HepG2 (cell line): ENCODE results near the gene MAP3K2. TPM values are rescaled to one million over a fixed set of nuclear protein-coding genes. Genes with fewer than 3 reads are reported as not detected.

Experiments
- ESRRA ChIP-seq: sonication (generic); formaldehyde crosslinking; IDR thresholded peaks from 2 replicates; pipeline ENCODE4 v1.5.1; 2020; ENCODE audit warnings: mild to moderate bottlenecking, low read depth, missing genetic modification reagents
- HNRNPUL1 ChIP-seq: fragments of 200-400 bp; formaldehyde crosslinking; IDR thresholded peaks from 2 replicates; pipeline ENCODE4 v1.6.1; 2017; ENCODE audit warnings: low read depth, mild to moderate bottlenecking, low read length, moderate library complexity
- PPARG ChIP-seq: conservative IDR thresholded peaks from 2 replicates; pipeline ENCODE4 v1.6.1; 2016; ENCODE audit warnings: missing biosample characterization, missing genetic modification reagents
- RAD21 ChIP-seq: fragments of 450-650 bp; formaldehyde crosslinking; IDR thresholded peaks from 2 replicates; pipeline ENCODE4 v1.5.0; 2020; ENCODE audit warnings: mild to moderate bottlenecking
- THYN1 ChIP-seq: sonication (generic); formaldehyde crosslinking; IDR thresholded peaks from 2 replicates; pipeline ENCODE4 v1.8.1; 2023; ENCODE audit warnings: low read depth, mild to moderate bottlenecking, moderate library complexity, missing genetic modification reagents, borderline replicate concordance
- TSC22D2 ChIP-seq: sonication (generic); formaldehyde crosslinking; IDR thresholded peaks from 2 replicates; pipeline ENCODE4 v1.5.1; 2020; ENCODE audit warnings: missing genetic modification reagents, mild to moderate bottlenecking, borderline replicate concordance
- ZNF224 ChIP-seq: sonication (generic); formaldehyde crosslinking; IDR thresholded peaks from 2 replicates; pipeline ENCODE4 v1.5.0; 2020; ENCODE audit warnings: mild to moderate bottlenecking, missing genetic modification reagents
- ZNF333 ChIP-seq: sonication (generic); formaldehyde crosslinking; IDR thresholded peaks from 2 replicates; pipeline ENCODE4 v1.4.0; 2020; ENCODE audit warnings: mild to moderate bottlenecking, missing genetic modification reagents, borderline replicate concordance
- ZNF431 ChIP-seq: sonication (generic); formaldehyde crosslinking; IDR thresholded peaks from 2 replicates; pipeline ENCODE4 v1.9.0; 2022; ENCODE audit warnings: missing genetic modification reagents, low read depth, mild to moderate bottlenecking, borderline replicate concordance
- ZNF570 ChIP-seq: sonication (generic); formaldehyde crosslinking; IDR thresholded peaks from 2 replicates; pipeline ENCODE4 v1.4.0; 2020; ENCODE audit warnings: mild to moderate bottlenecking, missing genetic modification reagents, borderline replicate concordance
- ZNF619 ChIP-seq: sonication (generic); formaldehyde crosslinking; IDR thresholded peaks from 2 replicates; pipeline ENCODE4 v1.4.0; 2020; ENCODE audit warnings: mild to moderate bottlenecking, missing genetic modification reagents
- polyA plus RNA-seq, 8 experiments: library from polyadenylated mRNA; depleted of rRNA in 3 of 8; stranded (reverse) in 7 of 8; unstranded in 1 of 8; fragments of >200 nt; fragmentation: Illumina TruSeq in 4 of 8; extraction: Trizol in 4 of 8; gene quantifications; 2 replicates each; pipeline versions ENCODE4 v1.2.1 to v1.2.3, GENCODE V29; 2011 to 2016; ENCODE audit warnings: low read depth in 4 of 8, missing spikeins in 1 of 8, mixed read lengths in 1 of 8; ENCODE audit not compliant: insufficient read depth in 1 of 8
- total RNA-seq, 5 experiments: library from RNA; depleted of rRNA; stranded (reverse); fragments of >200 nt; fragmentation: Illumina TruSeq; extraction: Trizol; gene quantifications; 2 replicates each; pipeline ENCODE4 v1.2.3, GENCODE V29; 2016; ENCODE audit warnings: low read depth in 1 of 5
- TF ChIP-seq, protein P1 (sequence below): IDR thresholded peaks from 2 replicates; pipeline ENCODE4 v1.6.1; 2018; ENCODE audit warnings: missing genetic modification reagents, mild to moderate bottlenecking, missing compliant biosample characterization
- TF ChIP-seq, protein P2 (sequence below): sonication (generic); formaldehyde crosslinking; IDR thresholded peaks from 2 replicates; pipeline ENCODE4 v1.5.0; 2020; ENCODE audit warnings: missing genetic modification reagents
- TF ChIP-seq, protein P3 (sequence below): IDR thresholded peaks from 2 replicates; pipeline ENCODE4 v1.6.1; 2016; ENCODE audit warnings: mild to moderate bottlenecking, missing biosample characterization, missing genetic modification reagents
- TF ChIP-seq, protein P4 (sequence below): sonication (generic); formaldehyde crosslinking; IDR thresholded peaks from 2 replicates; pipeline ENCODE4 v1.5.0; 2020; ENCODE audit warnings: mild to moderate bottlenecking, low read depth, missing genetic modification reagents, borderline replicate concordance
- TF ChIP-seq, protein P5 (sequence below): sonication (generic); formaldehyde crosslinking; IDR thresholded peaks from 2 replicates; pipeline ENCODE4 v1.4.0; 2020; ENCODE audit warnings: missing genetic modification reagents
- TF ChIP-seq, protein P6 (sequence below): sonication (generic); formaldehyde crosslinking; IDR thresholded peaks from 2 replicates; pipeline ENCODE4 v1.5.0; 2020; ENCODE audit warnings: missing genetic modification reagents
- TF ChIP-seq, protein P7 (sequence below): sonication (generic); formaldehyde crosslinking; IDR thresholded peaks from 2 replicates; pipeline ENCODE4 v1.4.0; 2020; ENCODE audit warnings: mild to moderate bottlenecking, missing genetic modification reagents

MAP3K2 gene
- total and polyA plus RNA-seq, 2 of the 13 experiments (the other 11 are each of a cell fraction or from before 2014, with no cell fraction given), result 12.2 to 37.2 TPM

DNA sequence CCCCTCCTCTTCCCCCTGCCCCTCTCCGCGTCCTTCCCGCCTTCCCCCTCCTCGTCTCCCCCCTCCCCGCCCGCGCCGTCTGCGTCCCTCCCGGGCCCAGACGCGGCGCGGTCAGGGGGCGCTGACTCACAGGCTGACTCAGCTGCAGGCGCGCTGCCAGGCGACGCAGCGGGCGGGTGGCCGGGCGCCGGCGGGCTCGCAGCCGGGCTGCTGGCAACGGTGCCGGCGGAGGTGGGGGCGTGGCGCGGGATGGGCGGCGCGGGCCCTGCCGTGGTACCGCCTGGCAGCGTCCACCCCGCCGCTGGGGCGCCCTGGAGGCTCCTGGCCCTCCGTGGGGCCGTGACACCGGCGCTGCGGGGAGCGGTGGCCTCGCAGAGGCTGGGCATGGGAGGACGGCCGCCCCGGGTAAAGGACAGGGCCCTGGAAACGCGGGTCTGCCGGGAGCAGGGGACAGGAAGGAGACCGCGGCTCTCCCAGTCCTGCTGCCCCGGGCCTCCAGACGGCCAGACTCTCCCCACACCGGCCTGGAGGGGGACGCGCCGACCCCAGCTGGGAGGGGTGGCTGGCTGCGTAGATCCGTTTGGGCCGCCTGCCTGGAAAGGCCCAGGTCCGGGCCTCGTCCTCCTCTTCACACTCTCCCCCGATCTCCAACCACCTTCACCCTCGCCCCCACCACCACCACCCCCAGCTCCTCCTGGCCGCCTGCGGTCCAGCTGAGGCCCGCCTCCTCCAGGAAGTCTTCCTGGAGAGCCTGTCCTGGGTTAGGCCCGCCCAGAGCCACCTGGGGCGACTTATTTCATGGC lies 20.4 kb upstream of the MAP3K2 start (continued):
- TF ChIP-seq, protein P1, sequence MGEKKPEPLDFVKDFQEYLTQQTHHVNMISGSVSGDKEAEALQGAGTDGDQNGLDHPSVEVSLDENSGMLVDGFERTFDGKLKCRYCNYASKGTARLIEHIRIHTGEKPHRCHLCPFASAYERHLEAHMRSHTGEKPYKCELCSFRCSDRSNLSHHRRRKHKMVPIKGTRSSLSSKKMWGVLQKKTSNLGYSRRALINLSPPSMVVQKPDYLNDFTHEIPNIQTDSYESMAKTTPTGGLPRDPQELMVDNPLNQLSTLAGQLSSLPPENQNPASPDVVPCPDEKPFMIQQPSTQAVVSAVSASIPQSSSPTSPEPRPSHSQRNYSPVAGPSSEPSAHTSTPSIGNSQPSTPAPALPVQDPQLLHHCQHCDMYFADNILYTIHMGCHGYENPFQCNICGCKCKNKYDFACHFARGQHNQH (CRISPR knock-in tag), result 0 out of 2 replicates have a peak, but pooled peaks have one; percentile 35
- TF ChIP-seq RAD21 (peak; percentile 87), ZNF619 (peak; percentile 56; the same call in 1 of the 2 replicates), TSC22D2 (CRISPR knock-in tag) (no peak), ESRRA (CRISPR knock-in tag) (0 out of 2 replicates have a peak, but pooled peaks have one; percentile 32), THYN1 (CRISPR knock-in tag) (no peak), ZNF570 (CRISPR knock-in tag) (no peak), PPARG (CRISPR knock-in tag) (no peak), ZNF431 (CRISPR knock-in tag) (peak; percentile 73; the same call in 1 of the 2 replicates), HNRNPUL1 (no peak), ZNF333 (peak; percentile 92; the same call in 1 of the 2 replicates), ZNF224 (CRISPR knock-in tag) (no peak)
- TF ChIP-seq, protein P2, sequence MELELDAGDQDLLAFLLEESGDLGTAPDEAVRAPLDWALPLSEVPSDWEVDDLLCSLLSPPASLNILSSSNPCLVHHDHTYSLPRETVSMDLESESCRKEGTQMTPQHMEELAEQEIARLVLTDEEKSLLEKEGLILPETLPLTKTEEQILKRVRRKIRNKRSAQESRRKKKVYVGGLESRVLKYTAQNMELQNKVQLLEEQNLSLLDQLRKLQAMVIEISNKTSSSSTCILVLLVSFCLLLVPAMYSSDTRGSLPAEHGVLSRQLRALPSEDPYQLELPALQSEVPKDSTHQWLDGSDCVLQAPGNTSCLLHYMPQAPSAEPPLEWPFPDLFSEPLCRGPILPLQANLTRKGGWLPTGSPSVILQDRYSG (CRISPR knock-in tag), result peak; percentile 65; the same call in 1 of the 2 replicates
- TF ChIP-seq, protein P3, sequence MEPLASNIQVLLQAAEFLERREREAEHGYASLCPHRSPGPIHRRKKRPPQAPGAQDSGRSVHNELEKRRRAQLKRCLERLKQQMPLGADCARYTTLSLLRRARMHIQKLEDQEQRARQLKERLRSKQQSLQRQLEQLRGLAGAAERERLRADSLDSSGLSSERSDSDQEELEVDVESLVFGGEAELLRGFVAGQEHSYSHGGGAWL (CRISPR knock-in tag), result peak; percentile 63; the same call in 1 of the 2 replicates
- TF ChIP-seq, protein P4, sequence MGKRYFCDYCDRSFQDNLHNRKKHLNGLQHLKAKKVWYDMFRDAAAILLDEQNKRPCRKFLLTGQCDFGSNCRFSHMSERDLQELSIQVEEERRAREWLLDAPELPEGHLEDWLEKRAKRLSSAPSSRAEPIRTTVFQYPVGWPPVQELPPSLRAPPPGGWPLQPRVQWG (CRISPR knock-in tag), result no peak
- TF ChIP-seq, protein P5, sequence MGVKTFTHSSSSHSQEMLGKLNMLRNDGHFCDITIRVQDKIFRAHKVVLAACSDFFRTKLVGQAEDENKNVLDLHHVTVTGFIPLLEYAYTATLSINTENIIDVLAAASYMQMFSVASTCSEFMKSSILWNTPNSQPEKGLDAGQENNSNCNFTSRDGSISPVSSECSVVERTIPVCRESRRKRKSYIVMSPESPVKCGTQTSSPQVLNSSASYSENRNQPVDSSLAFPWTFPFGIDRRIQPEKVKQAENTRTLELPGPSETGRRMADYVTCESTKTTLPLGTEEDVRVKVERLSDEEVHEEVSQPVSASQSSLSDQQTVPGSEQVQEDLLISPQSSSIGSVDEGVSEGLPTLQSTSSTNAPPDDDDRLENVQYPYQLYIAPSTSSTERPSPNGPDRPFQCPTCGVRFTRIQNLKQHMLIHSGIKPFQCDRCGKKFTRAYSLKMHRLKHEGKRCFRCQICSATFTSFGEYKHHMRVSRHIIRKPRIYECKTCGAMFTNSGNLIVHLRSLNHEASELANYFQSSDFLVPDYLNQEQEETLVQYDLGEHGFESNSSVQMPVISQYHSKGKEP (CRISPR knock-in tag), result 0 out of 2 replicates have a peak, but pooled peaks have one; percentile 15
- TF ChIP-seq, protein P6, sequence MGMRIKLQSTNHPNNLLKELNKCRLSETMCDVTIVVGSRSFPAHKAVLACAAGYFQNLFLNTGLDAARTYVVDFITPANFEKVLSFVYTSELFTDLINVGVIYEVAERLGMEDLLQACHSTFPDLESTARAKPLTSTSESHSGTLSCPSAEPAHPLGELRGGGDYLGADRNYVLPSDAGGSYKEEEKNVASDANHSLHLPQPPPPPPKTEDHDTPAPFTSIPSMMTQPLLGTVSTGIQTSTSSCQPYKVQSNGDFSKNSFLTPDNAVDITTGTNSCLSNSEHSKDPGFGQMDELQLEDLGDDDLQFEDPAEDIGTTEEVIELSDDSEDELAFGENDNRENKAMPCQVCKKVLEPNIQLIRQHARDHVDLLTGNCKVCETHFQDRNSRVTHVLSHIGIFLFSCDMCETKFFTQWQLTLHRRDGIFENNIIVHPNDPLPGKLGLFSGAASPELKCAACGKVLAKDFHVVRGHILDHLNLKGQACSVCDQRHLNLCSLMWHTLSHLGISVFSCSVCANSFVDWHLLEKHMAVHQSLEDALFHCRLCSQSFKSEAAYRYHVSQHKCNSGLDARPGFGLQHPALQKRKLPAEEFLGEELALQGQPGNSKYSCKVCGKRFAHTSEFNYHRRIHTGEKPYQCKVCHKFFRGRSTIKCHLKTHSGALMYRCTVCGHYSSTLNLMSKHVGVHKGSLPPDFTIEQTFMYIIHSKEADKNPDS (CRISPR knock-in tag), result no peak
- TF ChIP-seq, protein P7, sequence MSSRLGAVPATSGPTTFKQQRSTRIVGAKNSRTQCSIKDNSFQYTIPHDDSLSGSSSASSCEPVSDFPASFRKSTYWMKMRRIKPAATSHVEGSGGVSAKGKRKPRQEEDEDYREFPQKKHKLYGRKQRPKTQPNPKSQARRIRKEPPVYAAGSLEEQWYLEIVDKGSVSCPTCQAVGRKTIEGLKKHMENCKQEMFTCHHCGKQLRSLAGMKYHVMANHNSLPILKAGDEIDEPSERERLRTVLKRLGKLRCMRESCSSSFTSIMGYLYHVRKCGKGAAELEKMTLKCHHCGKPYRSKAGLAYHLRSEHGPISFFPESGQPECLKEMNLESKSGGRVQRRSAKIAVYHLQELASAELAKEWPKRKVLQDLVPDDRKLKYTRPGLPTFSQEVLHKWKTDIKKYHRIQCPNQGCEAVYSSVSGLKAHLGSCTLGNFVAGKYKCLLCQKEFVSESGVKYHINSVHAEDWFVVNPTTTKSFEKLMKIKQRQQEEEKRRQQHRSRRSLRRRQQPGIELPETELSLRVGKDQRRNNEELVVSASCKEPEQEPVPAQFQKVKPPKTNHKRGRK (CRISPR knock-in tag), result 0 out of 2 replicates have a peak, but pooled peaks have one; percentile 76
